HG03521 (cell line): ENCODE results near the gene ATP13A5.

Source experiments
- ATAC-seq: cut with Tn5 transposase; IDR thresholded peaks from one replicate; pipeline ENCODE4 v1.9.1; 2021; ENCODE audit warnings: mild to moderate bottlenecking, moderate library complexity; ENCODE audit not compliant: unreplicated experiment

The ATP13A5 gene

GRCh38 chr3:193270451-193270850 is 108.1 kb downstream of the ATP13A5 start:
- no peak for ATAC-seq

- no peak for ATAC-seq
These were observed 109.1 kb downstream of the ATP13A5 start for GRCh38 chr3:193269343-193270028.

GRCh38 chr3:193262707-193263106 is 115.8 kb downstream of the ATP13A5 start:
- no peak for ATAC-seq

- ATAC-seq: no peak
These were observed 116.6 kb downstream of the ATP13A5 start for GRCh38 chr3:193261970-193262369.

GRCh38 chr3:193253986-193254660 is 124.4 kb downstream of the ATP13A5 start:
- ATAC-seq: no peak

GRCh38 chr3:193250492-193250891 is 128.1 kb downstream of the ATP13A5 start:
- no peak for ATAC-seq

- no peak for ATAC-seq
These were observed 129.6 kb downstream of the ATP13A5 start for GRCh38 chr3:193248848-193249468.

GRCh38 chr3:193243571-193243970 is 135.0 kb downstream of the ATP13A5 start:
- no peak for ATAC-seq

- no peak for ATAC-seq
These were observed 136.8 kb downstream of the ATP13A5 start for GRCh38 chr3:193241716-193242115.

- ATAC-seq: peak; percentile 83
These were observed 137.5 kb downstream of the ATP13A5 start, which contains the start of gene PLAAT1 for GRCh38 chr3:193240850-193241706. Gene PLAAT1, plus strand, starts transcription at chr3:193241222. Its CDS starts 14,429 bp downstream, at chr3:193255651.

- no peak for ATAC-seq
These were observed 138.1 kb downstream of the ATP13A5 start for GRCh38 chr3:193240436-193240849.

GRCh38 chr3:193237030-193237429 is 141.5 kb downstream of the ATP13A5 start:
- ATAC-seq: no peak

GRCh38 chr3:193236599-193236998 is 142.0 kb downstream of the ATP13A5 start:
- no peak for ATAC-seq

GRCh38 chr3:193231201-193231600 is 147.4 kb downstream of the ATP13A5 start:
- ATAC-seq: no peak

GRCh38 chr3:193230610-193231009 is 147.9 kb downstream of the ATP13A5 start:
- no peak for ATAC-seq

GRCh38 chr3:193229851-193230420 is 148.6 kb downstream of the ATP13A5 start:
- no peak for ATAC-seq

GRCh38 chr3:193228206-193228605 is 150.3 kb downstream of the ATP13A5 start:
- ATAC-seq: no peak

- no peak for ATAC-seq
These were observed 153.0 kb downstream of the ATP13A5 start for GRCh38 chr3:193225302-193226125.
